ENCODE data around the gene CGB3.
"Not testable (repeated sequence)": the region's sequence is repeated elsewhere in the genome, so short reads cannot be mapped to it uniquely, and the experiment has no call there.

DNA sequence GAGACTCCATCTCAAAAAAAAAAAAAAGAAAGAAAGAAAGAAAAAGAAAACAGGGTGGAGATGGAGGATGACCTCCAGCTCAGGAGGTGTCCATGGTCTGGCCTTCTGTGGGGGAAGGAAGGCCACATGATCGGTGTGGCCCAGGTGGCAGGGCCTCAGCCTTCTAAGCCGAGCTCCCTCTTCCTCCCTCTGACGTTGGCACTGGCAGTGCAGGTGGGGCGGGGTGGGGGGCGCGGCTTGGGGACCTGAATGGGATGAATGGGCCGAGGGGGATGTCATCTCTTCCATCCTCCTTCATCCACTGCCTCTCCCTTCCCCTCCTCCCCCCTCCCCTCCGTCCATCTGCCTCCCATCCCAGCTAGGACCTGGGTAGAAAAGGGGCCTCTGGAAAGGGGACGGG, 15.6 kb upstream of the CGB3 start:
- TF ChIP-seq POLR2A (IDR thresholded peaks at IDR 0.05): not testable (repeated sequence)
- TF ChIP-seq, protein P1, sequence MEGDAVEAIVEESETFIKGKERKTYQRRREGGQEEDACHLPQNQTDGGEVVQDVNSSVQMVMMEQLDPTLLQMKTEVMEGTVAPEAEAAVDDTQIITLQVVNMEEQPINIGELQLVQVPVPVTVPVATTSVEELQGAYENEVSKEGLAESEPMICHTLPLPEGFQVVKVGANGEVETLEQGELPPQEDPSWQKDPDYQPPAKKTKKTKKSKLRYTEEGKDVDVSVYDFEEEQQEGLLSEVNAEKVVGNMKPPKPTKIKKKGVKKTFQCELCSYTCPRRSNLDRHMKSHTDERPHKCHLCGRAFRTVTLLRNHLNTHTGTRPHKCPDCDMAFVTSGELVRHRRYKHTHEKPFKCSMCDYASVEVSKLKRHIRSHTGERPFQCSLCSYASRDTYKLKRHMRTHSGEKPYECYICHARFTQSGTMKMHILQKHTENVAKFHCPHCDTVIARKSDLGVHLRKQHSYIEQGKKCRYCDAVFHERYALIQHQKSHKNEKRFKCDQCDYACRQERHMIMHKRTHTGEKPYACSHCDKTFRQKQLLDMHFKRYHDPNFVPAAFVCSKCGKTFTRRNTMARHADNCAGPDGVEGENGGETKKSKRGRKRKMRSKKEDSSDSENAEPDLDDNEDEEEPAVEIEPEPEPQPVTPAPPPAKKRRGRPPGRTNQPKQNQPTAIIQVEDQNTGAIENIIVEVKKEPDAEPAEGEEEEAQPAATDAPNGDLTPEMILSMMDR (IDR thresholded peaks at IDR 0.05): not testable (repeated sequence)
